ENCODE data around the gene DENND5B.
"Not testable (repeated sequence)": the region's sequence is repeated elsewhere in the genome, so short reads cannot be mapped to it uniquely, and the experiment has no call there.

The DENND5B gene

DNA sequence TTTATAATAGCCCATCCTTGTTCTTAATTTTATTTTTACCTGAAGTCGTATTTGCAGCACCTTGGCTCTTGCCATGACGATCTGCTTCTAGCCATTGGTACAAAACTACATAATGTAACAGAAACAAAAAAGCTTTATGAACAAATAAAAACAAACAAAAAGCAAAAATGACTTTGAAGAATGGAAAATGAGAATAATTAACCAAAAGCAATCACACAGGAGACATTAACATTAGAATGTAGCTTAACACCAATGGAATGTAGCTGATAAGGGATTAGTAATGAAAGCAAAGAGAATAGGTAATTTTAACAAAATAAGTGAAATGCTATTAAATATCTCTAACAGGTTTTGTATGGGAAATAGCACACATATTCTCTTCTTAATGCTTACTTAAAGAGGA lies 91.4 kb downstream of the DENND5B start:
- DNase-seq = no peak

DNA sequence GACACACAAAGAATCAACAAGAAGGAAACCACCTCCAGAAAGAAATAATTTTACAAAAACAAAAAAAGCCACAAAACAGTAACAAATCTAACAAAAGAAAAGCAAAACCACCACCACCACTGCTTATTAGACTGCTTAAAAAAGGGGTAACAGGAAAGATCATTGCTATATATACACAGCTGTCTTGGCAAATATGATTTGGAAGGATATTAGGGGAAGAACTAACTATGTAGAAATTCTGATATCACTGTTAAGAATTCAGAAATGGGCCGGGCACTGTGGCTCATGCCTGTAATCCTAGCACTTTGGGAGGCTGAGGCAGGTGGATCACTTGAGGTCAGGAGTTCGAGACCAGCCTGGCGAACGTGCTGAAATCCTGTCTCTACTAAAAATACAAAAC lies 92.5 kb downstream of the DENND5B start:
- DNase-seq = no peak

DNA sequence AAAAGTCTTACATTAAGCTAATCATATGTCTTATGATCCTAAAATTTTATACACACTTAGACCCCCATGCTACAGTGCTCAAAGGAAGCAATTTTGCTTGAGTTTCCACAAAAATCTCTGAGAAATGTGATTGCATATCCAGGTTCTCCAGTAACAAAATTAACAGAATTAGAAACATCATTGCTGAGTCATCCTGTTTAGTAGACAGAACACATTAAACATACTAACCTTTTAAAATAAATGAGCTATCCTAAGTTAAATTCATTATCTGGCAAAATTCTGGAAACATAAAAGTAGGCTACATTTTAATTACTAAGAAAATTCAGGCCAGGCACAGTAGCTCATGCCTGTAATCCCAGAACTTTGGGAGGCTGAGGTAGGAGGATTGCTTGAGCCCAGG lies 94.7 kb downstream of the DENND5B start:
- DNase-seq = no peak

DNA sequence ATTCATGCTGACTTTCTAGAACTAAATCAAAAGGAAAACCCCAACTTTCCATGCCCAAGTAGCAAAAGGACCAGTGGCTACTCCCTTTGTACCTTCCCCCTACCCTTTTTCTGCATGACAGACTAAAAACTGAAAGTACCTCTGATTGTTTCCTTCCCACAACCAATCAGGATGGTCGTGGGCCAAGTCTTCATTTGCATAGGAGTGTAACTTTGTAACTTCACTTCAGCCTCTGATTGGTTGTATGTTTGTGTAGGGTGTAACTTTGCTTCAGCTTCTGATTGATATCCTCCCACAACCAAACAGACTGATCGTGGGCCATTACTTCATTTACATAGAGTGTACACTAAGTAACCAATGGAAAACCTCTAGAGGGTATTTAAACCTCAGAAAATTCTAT lies 96.5 kb downstream of the DENND5B start:
- no peak for DNase-seq

DNA sequence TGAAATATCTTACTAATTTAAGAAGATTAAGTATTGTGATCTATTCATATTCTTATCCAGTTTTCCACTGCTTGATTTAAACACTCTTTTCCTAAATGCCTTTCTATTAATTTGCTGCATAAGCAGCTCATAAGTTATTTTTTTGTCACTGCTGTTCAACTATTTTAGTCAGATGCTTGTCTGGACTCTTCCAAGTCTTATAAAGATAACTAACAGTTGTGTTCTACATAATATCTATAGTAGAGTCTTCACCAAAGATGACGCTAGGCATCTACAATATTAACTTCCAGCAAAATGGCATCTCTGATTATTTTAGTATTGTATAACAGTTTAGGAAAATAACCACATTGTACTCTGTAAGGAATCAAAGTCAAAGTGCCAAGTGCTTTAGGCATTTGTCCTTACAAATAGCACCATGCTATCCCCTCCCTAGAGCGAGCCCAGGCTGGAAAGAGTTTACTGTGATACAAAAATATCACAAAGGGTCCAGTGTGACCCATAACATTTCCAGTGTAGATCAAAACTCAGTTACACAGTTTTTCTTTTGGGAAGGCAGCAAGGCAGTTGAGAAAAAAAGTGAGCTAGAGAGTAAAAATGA lies 98.2 kb downstream of the DENND5B start:
- no peak for DNase-seq

DNA sequence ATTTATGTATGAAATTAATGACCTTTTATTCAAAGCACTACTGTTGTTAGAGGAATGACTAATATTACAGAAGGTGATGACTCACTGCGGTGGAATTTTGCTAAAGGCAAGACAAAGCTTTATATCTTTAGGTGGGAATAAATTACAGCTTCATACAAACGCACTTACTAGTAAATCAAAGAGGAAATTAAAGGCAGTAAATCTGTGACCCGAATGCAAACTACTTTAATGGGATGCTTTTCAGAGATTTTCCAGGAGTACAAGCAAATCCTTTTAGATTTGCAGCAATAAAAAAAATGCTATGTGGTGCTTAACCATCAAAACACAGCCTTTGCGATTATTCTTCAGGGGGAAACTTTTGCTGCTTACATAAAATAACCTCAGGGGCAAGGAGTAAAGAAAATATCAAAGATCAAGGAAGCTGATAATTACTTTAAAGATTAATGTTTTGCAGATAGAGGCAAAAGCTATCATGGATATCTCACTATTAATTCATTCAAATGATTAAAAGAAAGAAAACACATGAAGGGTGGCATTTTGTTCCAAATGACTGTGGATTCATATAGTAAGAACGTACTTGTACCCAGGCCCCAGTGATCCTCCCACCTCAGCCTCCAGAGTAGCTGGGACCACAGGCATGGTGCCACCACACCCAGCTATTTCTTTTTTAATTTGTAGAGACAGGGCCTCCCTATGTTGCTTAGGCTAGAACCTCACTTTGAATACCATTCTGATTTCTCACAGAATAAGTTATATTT lies 98.9 kb downstream of the DENND5B start:
- DNase-seq = peak; percentile 25

DNA sequence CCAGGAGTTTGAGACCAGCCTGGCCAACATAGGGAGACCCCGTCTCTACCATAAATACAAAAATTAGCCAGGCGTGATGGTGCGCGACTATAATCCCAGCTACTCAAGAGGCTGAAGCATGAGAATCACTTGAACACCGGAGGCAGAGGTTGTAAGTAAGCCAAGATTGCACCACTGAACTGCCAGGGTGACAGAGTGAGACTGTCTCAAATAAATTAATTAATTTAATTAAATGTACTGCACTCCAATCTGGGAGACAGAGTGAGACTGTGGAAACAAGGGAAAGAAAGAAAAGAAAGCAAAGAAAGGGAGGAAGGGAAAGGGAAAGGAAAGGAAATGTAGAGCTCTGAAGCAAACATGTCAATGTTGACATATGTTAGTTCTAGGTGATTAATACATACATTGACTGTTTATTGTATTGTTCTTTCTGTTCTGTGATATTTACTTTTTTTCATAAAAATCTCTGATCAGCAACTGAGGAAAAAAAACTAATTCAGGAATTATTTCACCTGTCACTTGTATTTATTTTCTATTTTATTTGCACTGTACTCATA lies 99.6 kb downstream of the DENND5B start:
- no peak for DNase-seq

DNA sequence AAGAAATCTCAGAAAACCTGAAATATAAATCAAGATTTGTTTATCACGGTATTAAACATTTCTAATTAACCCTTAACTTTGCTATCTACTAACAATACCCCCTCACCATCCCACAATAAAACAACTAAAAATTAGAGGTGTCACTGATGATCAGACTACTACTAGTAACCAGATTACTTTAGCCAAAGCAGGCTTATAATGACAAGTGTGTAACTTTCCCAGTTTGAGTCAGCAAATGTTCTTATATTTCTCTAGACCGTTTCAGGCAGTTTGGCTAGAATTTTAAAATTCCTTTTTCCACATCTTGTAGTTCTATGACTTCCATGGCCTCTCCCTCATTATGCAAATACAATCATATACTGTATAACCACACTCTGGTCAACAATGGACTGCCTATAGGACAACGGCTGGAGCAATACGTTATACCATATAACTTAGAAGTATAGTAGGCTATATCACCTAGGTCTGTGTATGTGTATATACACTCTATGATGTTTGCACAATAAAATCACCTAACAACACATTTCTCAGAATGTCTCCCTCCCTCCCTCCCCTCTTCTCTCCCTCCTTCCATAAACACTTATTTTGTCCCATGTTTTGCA lies 102.1 kb downstream of the DENND5B start:
- DNase-seq = no peak

DNA sequence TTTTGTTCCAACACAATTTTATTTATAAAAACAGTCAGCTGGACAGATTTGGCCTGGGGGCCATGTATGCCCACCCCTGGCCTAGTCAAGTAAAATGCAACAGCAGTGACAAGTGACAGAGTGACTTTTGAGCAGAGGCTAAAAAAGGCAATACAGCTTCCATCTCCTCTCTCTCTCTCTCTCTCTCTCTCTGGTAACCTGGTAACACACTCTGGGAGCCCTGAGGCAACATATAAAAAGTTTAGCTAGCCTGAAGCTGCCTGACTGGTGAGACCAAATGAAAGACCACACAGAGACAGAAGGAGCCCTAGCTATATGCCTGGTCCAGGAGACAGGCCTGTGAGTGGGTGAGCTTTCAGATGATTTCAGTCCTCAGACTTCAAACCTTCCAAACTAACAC lies 105.4 kb downstream of the DENND5B start:
- DNase-seq = no peak

DNA sequence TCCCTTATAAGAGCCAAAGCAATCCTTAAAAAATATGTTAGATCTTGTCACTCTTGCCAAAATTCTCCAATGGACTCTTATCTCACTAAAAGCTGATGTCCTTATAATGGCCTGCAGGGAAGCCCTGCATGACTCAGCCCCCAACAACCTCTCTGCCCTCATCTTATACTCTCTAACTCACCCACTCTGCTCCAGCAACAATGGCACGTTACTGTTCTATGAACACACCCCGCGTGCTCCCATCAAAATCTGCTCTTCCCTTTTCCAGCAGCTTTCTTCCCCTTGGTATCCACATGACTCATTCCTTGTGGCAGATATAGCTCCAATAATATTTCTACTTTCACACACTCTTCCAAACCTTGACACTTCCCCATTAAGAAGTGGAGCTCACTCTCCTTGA lies 108.1 kb downstream of the DENND5B start:
- no peak for DNase-seq

DNA sequence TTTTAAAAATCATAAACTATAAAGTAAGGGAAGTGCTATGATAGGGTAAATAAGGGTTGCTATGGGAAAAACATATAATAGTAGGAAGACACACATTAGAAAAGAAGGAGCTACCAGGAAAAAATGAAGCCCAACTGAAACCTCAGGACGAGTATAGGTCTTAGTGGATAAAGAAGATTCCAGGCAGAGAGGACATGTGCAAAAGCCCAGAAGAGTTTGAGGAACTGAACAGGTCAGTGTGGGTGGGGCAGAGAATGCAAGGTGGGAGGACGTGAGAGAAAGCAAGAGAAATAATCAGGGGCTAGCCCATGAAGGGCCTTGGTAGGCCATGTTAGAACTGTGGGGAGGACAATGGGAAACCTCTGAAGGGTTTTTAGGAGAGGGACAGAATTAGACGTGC lies 109.5 kb downstream of the DENND5B start:
- DNase-seq = no peak

DNA sequence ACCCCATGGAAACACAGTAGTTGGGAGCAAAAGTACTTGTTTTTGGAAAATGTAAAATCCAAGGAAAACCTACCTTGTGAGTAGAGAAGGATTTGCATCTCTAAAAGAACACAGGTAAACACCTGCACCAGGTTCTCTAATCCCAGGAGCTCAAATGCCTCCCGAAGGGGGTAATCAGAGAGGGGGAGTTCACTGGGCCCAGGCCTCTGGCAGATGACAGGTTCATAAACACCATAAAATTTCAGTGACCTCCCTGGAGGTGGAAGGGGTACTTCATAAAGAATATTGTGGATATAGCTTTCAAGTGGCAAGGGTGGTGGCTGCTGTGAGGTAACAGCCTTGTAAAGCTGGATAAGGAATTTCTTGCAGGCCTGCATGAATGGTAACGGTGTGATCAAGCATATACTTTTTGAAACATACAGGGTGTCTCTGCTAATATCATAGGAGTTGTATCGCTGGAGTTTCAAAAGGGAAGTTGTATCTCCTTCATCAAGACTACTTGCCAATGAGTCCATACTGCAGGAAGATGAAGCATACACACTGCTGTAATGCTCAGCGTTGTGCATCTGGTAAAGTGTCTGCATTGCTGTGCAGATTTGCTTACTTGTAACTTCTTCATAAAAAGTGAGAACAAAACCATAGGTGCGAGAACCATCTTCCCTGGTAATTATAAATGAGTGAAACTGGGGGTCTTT lies 111.3 kb downstream of the DENND5B start:
- DNase-seq = no peak

DNA sequence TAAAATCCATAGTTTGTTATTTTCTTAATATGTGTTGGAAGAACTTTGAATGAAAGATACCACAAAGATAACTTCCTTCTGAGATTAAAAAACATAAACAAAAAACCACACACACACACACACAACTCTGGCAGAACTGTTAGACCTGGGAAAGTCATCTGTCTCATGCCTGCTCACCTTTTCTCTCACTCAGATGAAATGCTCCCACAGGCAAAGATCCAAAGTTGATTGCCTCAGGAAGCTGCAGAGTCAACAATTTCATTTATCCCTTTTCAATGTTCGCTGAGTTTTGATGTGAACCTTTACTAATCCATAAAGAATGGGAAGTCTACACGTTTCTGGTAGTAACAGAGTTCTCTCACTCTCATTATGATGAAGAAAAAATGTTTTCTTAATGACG lies 112.0 kb downstream of the DENND5B start:
- DNase-seq = no peak

DNA sequence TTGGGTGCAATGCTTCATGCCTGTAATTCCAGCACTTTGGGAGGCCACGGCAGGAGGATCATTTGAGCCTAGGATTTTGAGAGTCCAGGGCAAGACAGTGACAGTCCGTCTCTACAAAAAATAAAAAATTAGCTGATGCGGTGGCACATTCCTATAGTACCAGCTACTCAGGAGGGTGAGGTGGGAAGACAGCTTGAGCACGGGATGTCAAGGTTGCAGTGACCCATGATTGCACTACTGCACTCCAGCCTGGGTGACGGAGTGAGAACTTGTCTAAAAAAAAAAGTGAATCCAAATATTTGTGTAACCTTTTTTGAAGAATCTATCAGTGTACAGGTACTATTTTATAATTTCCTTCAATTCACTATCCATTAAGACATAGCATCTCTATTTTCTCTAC lies 112.5 kb downstream of the DENND5B start:
- no peak for DNase-seq

DNA sequence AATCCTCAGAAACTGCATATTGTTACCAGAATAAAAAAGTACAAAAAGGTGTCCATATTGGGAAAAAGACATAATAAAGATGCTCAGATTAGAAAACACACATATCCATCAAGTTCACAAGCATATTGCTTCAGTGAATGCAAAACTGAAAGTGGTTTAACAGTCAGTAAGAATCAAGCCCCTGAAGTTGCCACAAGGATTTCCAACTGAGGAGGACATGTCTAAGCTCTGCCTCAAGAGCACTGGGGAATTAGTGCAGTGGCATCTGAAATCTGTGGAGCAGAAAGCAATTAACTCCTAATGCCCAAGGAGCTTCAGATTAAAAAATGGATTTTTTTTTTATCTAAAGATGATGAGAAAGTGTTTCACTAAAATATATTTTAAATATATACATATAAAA lies 113.2 kb downstream of the DENND5B start:
- DNase-seq = no peak

DNA sequence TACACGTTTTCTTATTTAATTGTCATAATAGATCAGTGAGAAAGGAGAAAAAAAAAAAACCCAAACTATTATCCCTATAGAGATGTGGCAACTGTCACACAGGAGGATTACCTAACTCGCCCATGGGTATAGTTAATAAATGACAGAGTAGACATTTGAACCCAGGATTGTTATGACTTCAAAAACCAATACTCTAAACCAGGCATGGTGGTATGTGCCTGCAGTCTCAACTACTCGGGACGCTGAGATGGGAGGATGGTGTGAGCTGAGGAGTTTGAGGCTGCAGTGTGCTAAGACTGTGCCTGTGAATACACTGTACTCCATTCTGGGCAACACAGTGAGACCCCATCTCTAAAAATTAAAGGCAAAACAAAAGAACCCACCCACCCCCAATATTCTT lies 114.5 kb downstream of the DENND5B start:
- DNase-seq = no peak

DNA sequence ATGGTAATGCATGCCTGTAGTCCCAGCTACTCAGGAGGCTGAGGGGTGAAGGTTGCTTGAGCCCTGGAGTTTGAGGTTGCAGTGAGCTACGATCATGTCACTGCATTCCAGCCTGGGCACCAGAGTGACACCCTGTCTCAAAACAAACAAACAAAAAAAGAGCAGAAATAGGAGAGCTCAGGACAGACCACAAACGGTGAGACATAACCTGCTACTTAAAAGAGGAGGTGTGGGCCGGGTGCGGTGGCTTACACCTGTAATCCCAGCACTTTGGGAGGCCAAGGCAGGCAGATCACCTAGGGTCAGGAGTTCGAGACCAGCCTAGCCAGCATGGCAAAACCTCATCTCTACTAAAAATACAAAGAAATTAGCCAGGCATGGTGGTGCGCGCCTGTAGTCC lies 115.3 kb downstream of the DENND5B start:
- not testable (repeated sequence) for DNase-seq

DNA sequence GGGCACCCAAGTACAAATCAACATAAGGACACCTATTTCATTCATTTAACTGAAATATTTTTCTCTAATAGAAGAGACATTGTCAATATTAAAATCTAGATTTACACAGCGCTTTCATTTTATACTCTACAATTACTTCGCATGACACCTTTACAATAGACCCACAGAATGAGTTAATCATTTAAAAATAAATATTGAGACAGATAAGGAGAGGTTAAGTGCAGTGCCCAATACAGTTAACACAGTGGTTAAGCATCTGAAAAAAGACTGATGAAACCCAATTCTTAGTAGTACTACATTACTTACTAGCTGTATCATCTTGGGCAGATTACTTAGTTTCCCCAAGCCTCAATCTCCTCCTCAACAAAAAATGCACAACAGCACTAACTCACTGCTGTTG lies 116.2 kb downstream of the DENND5B start:
- peak; percentile 46 for DNase-seq

DNA sequence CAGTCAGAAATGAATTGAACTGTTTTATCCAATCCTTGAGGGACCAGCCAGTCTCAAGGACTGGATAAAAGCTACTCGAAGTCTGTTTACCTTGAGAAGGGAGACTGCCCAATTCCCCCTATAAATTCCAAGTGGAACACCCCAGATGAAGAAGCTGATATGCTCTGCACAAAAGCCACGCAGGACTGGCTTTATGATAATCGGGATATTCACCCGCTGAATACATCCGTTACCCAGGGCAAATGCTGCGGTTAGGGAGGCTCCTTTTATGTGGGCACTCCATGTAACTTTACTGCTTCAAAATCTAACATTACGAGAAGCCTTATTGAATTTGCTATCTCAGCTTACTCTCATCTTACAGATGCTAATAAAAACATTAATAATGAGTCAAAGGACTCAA lies 119.1 kb downstream of the DENND5B start:
- DNase-seq = no peak

DNA sequence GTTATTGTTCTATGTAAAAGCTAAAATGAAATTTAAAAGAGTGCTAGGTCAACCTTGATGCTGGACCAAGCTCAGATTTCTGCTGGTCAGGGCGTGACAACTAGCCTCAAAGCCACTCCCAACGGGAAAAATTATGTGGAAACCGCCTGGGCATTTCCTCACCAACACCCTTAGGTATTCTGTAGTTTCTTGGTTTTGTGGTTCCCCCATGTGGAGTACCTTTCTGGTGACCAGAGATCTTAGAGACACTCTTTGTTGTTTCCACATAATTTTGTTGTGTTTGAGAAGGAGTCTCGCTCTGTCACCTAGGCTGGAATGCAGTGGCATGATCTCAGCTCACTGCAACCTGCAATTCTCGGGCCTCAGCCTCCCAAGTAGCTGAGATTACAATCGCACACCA lies 119.9 kb downstream of the DENND5B start:
- no peak for DNase-seq

DNA sequence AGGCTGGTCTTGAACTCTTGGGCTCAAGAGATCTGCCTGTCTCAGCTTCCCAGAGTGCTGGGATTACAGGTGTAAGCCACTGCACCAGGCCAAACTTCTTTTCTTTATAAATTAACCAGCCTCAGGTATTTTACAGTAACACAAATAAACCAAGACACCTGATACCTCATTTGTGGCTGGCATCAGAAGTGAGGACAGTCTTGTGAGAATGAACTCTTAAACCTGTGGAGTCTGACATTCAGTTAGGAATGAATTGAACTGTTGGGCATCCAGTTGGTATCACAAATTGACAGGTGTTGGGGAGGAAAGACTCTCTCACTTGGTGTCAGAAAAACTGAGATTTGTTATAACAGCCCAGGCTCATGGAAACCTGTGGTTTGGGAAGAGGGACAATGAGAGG lies 120.5 kb downstream of the DENND5B start:
- no peak for DNase-seq

DNA sequence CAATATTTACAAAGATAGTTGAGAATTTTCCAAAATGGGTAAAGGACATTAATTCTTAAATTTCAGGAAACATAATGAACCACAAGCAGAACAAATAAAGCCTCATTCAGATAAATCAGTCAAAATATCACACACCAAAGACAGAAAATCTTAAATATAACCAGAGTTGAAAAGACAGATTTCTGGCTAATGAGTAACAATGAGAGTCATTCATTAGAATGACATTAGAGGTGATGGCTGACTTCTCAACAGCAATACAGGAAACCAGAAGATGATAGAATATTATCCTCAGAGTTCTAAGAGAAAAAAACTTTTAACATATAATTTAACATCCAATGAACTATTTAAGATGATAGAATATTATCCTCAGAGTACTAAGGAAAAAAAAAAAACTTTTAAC lies 124.2 kb downstream of the DENND5B start:
- no peak for DNase-seq

DNA sequence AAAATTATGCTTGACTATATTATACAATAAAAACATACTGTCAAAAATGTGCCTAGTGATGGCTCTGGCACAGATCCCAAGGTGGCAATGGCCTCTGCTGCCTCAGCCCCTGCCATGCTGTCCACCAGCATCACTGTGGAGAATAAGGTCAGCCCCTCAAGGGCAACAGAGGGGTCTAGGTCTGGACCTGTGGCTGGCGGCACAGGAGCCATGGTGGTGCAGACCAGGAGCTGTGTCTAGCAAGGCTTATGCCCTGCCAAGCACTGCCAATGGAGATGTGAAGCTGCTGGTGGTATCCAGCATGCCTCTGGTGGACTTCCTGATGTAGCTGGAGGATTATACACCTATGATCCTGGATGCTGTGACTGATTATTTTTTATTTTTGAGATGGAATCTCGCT lies 125.9 kb downstream of the DENND5B start:
- DNase-seq = no peak

DNA sequence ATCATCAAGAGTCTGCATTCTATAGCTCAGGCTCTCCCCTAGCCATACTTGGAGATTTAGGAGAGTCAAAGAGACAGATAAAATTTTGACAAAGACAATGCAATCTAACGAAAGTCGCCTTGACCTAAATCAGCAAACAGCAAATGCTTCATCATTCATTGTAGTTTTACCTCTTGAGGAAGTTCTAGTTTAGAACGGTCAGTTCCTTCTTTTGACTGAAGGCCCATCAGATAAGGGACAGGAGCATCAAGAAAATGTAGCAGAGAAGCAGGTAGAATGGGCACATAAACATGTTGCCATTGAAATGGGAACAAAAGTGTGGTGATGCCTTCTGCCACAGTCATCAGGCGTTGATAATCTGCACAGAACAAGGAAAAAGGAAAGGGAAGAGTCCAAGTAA lies 130.9 kb downstream of the DENND5B start:
- DNase-seq = no peak

Measured in NCI-H146 (cell line).